ENCODE data around the gene NTM. TPM values are rescaled to one million over a fixed set of nuclear protein-coding genes. Genes with fewer than 3 reads are reported as not detected.

The NTM gene
- total RNA-seq, 1 donor from 2014 or later = 92.1 TPM

- no peak for DNase-seq (ENCODE audit: low spot score)
- Mint-ChIP-seq H3K36me3 (ENCODE audit: low read depth) (no peaks in the 10 kb centered on the region), H3K4me1 (ENCODE audit: low read depth) (no peaks in the 10 kb centered on the region), H3K9me3 (ENCODE audit: low read depth) (no peaks in the 10 kb centered on the region), H3K27me3 (ENCODE audit: low read depth) (peaks cover 18% of the 10 kb centered on the region), H3K27ac (ENCODE audit: unreplicated experiment) (no peak overlapping the region), H3K4me3 (ENCODE audit: unreplicated experiment) (no peak overlapping the region)
- TF ChIP-seq CTCF (IDR thresholded peaks at IDR 0.05) = no peak
These were observed 354.1 kb downstream of the NTM start for GRCh38 chr11:131724436-131724975.

DNA sequence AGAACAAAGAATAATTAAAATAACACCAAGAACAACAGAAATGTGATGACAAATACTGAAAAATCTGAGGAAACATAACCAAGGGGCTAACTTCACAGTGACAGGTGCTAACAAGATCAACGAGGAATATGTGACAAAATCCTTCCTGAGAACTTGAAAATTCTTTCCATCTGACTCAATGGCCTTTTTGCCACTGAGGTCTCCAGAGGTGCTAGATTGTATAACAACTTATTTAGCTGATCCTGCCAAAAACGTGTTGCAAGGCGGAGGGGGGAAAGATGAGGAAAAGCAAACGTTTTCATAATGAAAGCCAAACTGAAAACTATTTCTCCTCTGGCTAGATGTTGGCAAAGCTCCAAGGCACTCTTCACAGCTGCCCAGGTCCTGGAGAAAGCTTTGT, 364.5 kb downstream of the NTM start:
- Mint-ChIP-seq H3K4me3 (ENCODE audit: unreplicated experiment) (no peak overlapping the region), H3K27me3 (ENCODE audit: low read depth) (peaks cover 10% of the 10 kb centered on the region), H3K36me3 (ENCODE audit: low read depth) (no peaks in the 10 kb centered on the region), H3K27ac (ENCODE audit: unreplicated experiment) (no peak overlapping the region), H3K9me3 (ENCODE audit: low read depth) (no peaks in the 10 kb centered on the region), H3K4me1 (ENCODE audit: low read depth) (peaks cover 23% of the 10 kb centered on the region)
- TF ChIP-seq CTCF (IDR thresholded peaks at IDR 0.05) = no peak
- no peak for DNase-seq (ENCODE audit: low spot score)

DNA sequence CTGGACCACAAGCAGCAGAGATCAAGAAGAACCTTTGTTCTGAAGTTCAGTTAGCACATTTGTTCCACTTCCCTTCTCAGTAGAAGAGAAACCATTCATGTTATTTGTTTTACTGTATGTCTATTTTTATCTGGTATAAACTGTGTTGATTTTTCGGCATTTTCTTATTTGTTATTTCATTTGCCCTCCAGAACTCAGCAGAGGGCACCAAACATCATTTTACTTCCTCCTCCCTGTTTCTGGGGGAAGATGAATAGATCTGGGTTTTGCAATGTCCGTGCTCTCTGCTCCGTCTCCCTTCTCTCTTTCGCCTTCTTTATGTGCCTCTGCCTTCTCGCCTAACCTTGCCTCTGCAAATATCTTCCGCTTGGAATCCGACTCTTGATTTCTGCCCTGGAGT, 366.9 kb downstream of the NTM start:
- peaks cover 8% of the 10 kb centered on the region for H3K27me3 Mint-ChIP-seq (ENCODE audit: low read depth)
- H3K27ac Mint-ChIP-seq (ENCODE audit: unreplicated experiment) = no peak overlapping the region
- no peak overlapping the region for H3K4me3 Mint-ChIP-seq (ENCODE audit: unreplicated experiment)
- no peaks in the 10 kb centered on the region for H3K36me3 Mint-ChIP-seq (ENCODE audit: low read depth)
- DNase-seq (ENCODE audit: low spot score) = no peak
- peaks cover 23% of the 10 kb centered on the region for H3K4me1 Mint-ChIP-seq (ENCODE audit: low read depth)
- no peaks in the 10 kb centered on the region for H3K9me3 Mint-ChIP-seq (ENCODE audit: low read depth)
- TF ChIP-seq CTCF (IDR thresholded peaks at IDR 0.05) = peak; percentile 64

GRCh38 chr11:131739243-131739882, 368.9 kb downstream of the NTM start:
- H3K4me1 Mint-ChIP-seq (ENCODE audit: low read depth) = peaks cover 23% of the 10 kb centered on the region
- no peaks in the 10 kb centered on the region for H3K36me3 Mint-ChIP-seq (ENCODE audit: low read depth)
- peaks cover 8% of the 10 kb centered on the region for H3K27me3 Mint-ChIP-seq (ENCODE audit: low read depth)
- no peaks in the 10 kb centered on the region for H3K9me3 Mint-ChIP-seq (ENCODE audit: low read depth)
- DNase-seq (ENCODE audit: low spot score) = no peak
- H3K4me3 Mint-ChIP-seq (ENCODE audit: unreplicated experiment) = no peak overlapping the region
- no peak for TF ChIP-seq CTCF (IDR thresholded peaks at IDR 0.05)
- H3K27ac Mint-ChIP-seq (ENCODE audit: unreplicated experiment) = no peak overlapping the region

GRCh38 chr11:131744847-131745246, 374.4 kb downstream of the NTM start:
- H3K27ac Mint-ChIP-seq (ENCODE audit: unreplicated experiment) = no peak overlapping the region
- no peaks in the 10 kb centered on the region for H3K9me3 Mint-ChIP-seq (ENCODE audit: low read depth)
- H3K4me1 Mint-ChIP-seq (ENCODE audit: low read depth) = peaks cover 29% of the 10 kb centered on the region
- no peaks in the 10 kb centered on the region for H3K36me3 Mint-ChIP-seq (ENCODE audit: low read depth)
- DNase-seq (ENCODE audit: low spot score) = no peak
- no peak overlapping the region for H3K4me3 Mint-ChIP-seq (ENCODE audit: unreplicated experiment)
- no peaks in the 10 kb centered on the region for H3K27me3 Mint-ChIP-seq (ENCODE audit: low read depth)
- TF ChIP-seq CTCF (IDR thresholded peaks at IDR 0.05) = no peak
